GM12878 (cell line): ENCODE data around the gene RPS6KA5.

ENCODE experiments used
- PAX8 ChIP-seq: fragments of 450-650 bp; IDR thresholded peaks from 2 replicates; pipeline ENCODE4 v1.6.1; 2017; ENCODE audit warnings: mild to moderate bottlenecking, moderate library complexity
- POLR2A ChIP-seq: IDR thresholded peaks from 2 replicates; pipeline ENCODE4 v1.6.1; 2011; ENCODE audit warnings: low read depth, mild to moderate bottlenecking, low read length
- SP1 ChIP-seq: IDR thresholded peaks from one replicate; pipeline ENCODE4 v1.6.1; 2011; ENCODE audit warnings: low read depth, low read length
- SREBF2 ChIP-seq: IDR thresholded peaks from 2 replicates; pipeline ENCODE4 v1.6.1; 2012; ENCODE audit warnings: mild to moderate bottlenecking, low read length
- TF ChIP-seq, protein P1 (sequence below), 3 experiments: IDR thresholded peaks in 2 of 3; conservative IDR thresholded peaks in 1 of 3; 2 replicates each; pipeline ENCODE4 v1.5.1; 2011; ENCODE audit warnings: low read depth in 3 of 3, low read length in 3 of 3, mild to moderate bottlenecking in 3 of 3, control low read depth in 2 of 3, moderate library complexity in 2 of 3, inconsistent platforms in 1 of 3, mixed read lengths in 1 of 3; ENCODE audit not compliant: control insufficient read depth in 2 of 3, insufficient read depth in 1 of 3; ENCODE audit errors: extremely low read depth in 1 of 3

DNA sequence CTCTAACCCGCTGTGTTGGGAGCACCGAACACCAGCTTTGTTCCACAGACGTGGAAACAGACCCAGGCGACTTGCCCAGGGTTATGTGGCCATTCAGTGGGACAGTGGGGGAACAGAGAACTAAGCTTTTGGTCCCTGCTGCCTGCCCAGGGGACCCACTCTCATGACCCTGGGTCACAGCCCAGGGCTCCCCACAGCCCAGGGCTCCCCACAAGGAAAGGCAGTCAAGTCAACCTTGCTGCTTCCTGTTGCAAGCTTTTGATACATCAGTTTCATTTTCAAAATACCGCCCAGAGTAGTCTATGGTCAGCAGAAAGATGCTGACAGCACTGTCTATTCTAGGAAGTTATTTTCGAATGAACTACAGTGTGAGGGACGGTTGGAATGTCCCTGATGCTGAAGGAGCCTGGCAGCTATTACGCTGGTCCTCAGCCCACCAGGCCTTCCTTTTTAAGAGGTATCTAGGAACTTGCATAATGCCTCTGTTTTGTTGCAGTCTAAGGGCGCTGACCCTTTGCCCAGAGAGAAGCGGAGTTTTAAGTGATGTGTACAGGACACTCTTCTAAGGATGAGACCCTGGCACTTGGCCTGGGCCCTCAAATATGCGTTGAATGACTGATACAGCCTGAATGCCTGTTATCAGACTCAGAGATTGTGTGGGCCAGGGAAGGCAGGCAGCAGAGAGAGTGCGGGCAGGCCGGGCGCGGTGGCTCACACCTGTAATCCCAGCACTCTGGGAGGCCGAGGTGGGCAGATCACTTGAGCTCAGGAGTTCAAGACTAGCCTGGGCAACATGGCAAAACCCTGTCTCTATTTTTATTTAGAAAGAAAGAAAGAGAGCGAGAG is 231.6 kb downstream of the RPS6KA5 start:
- TF ChIP-seq SP1 = no peak
- no peak for TF ChIP-seq PAX8
- TF ChIP-seq, protein P1, sequence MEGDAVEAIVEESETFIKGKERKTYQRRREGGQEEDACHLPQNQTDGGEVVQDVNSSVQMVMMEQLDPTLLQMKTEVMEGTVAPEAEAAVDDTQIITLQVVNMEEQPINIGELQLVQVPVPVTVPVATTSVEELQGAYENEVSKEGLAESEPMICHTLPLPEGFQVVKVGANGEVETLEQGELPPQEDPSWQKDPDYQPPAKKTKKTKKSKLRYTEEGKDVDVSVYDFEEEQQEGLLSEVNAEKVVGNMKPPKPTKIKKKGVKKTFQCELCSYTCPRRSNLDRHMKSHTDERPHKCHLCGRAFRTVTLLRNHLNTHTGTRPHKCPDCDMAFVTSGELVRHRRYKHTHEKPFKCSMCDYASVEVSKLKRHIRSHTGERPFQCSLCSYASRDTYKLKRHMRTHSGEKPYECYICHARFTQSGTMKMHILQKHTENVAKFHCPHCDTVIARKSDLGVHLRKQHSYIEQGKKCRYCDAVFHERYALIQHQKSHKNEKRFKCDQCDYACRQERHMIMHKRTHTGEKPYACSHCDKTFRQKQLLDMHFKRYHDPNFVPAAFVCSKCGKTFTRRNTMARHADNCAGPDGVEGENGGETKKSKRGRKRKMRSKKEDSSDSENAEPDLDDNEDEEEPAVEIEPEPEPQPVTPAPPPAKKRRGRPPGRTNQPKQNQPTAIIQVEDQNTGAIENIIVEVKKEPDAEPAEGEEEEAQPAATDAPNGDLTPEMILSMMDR (IDR thresholded peaks at IDR 0.05 in 2 of 3, conservative IDR thresholded peaks at IDR 0.05 in 1 of 3; ENCODE audit: control insufficient read depth in 2 of 3, extremely low read depth in 1 of 3, insufficient read depth in 1 of 3, low read depth in 3 of 3, low read length in 3 of 3) = no peak
- TF ChIP-seq POLR2A = no peak
- TF ChIP-seq SREBF2 = no peak
